GM12878 (cell line): ENCODE data around the gene NFASC.

ENCODE experiments used
- CEBPB ChIP-seq, 2 experiments: fragments of 150-350 bp in 1 of 2; IDR thresholded peaks; 2 replicates each; pipeline ENCODE4 v1.6.1; 2012 to 2014; ENCODE audit warnings: low read depth in 2 of 2, low read length in 2 of 2, borderline replicate concordance in 1 of 2, inconsistent platforms in 1 of 2
- CTCF ChIP-seq, 3 experiments: IDR thresholded peaks in 2 of 3; conservative IDR thresholded peaks in 1 of 3; 2 replicates each; pipeline ENCODE4 v1.5.1; 2011; ENCODE audit warnings: low read depth in 3 of 3, low read length in 3 of 3, mild to moderate bottlenecking in 3 of 3, control low read depth in 2 of 3, moderate library complexity in 2 of 3, inconsistent platforms in 1 of 3, mixed read lengths in 1 of 3; ENCODE audit not compliant: control insufficient read depth in 2 of 3, insufficient read depth in 1 of 3; ENCODE audit errors: extremely low read depth in 1 of 3
- EP300 ChIP-seq, 2 experiments: fragments of 150-350 bp in 1 of 2; IDR thresholded peaks; 2 replicates each; pipeline ENCODE4 v1.6.1; 2011 to 2012; ENCODE audit warnings: low read depth in 2 of 2, low read length in 2 of 2, borderline replicate concordance in 1 of 2, improper control_type of control experiment in 1 of 2, inconsistent platforms in 1 of 2; ENCODE audit not compliant: control insufficient read depth in 1 of 2
- EZH2 ChIP-seq: IDR thresholded peaks from 2 replicates; pipeline ENCODE4 v1.6.1; 2012; ENCODE audit warnings: low read depth, mild to moderate bottlenecking, control low read depth, inconsistent platforms, low read length, borderline replicate concordance; ENCODE audit not compliant: control insufficient read depth
- MAX ChIP-seq: IDR thresholded peaks from 2 replicates; pipeline ENCODE4 v1.6.1; 2012; ENCODE audit warnings: low read depth, low read length, improper control_type of control experiment
- POLR2A ChIP-seq: IDR thresholded peaks from 2 replicates; pipeline ENCODE4 v1.6.1; 2011; ENCODE audit warnings: low read depth, mild to moderate bottlenecking, low read length
- RBBP5 ChIP-seq: fragments of 200-600 bp; sonication (generic); conservative IDR thresholded peaks from 2 replicates; pipeline ENCODE4 v1.6.1; 2016
- REST ChIP-seq: IDR thresholded peaks from 2 replicates; pipeline ENCODE4 v1.6.1; 2012; ENCODE audit warnings: mild to moderate bottlenecking, low read depth, low read length
- SMARCA5 ChIP-seq: fragments of 450-650 bp; IDR thresholded peaks from 2 replicates; pipeline ENCODE4 v1.6.1; 2017; ENCODE audit warnings: mild to moderate bottlenecking
- SREBF1 ChIP-seq: IDR thresholded peaks from 2 replicates; pipeline ENCODE4 v1.6.1; 2012; ENCODE audit warnings: mild to moderate bottlenecking, low read length
- ZNF207 ChIP-seq: fragments of 450-650 bp; IDR thresholded peaks from 2 replicates; pipeline ENCODE4 v1.6.1; 2014; ENCODE audit warnings: antibody characterized with exemption, mild to moderate bottlenecking, borderline replicate concordance

GRCh38 chr1:204826970-204827369, 43.7 kb upstream of the NFASC start:
- TF ChIP-seq CEBPB (IDR thresholded peaks at IDR 0.05; ENCODE audit: borderline replicate concordance in 1 of 2, low read depth in 2 of 2, low read length in 2 of 2) = no peak
- TF ChIP-seq CTCF (IDR thresholded peaks at IDR 0.05 in 2 of 3, conservative IDR thresholded peaks at IDR 0.05 in 1 of 3; ENCODE audit: control insufficient read depth in 2 of 3, extremely low read depth in 1 of 3, insufficient read depth in 1 of 3, low read depth in 3 of 3, low read length in 3 of 3) = peak; percentile 23 to 43 (median 38); a peak in 5 of 6 replicates
- no peak for TF ChIP-seq POLR2A
- no peak for TF ChIP-seq EP300 (IDR thresholded peaks at IDR 0.05; ENCODE audit: borderline replicate concordance in 1 of 2, control insufficient read depth in 1 of 2, low read depth in 2 of 2, low read length in 2 of 2)
- TF ChIP-seq EZH2 = no peak
- TF ChIP-seq REST = no peak
- TF ChIP-seq MAX = no peak
- TF ChIP-seq ZNF207 = no peak
- no peak for TF ChIP-seq SMARCA5
- no peak for TF ChIP-seq SREBF1
- no peak for TF ChIP-seq RBBP5
